Mammary epithelial cell (primary cell): ENCODE measurements around the gene HIF1A.

Experiments used
- CTCF ChIP-seq, 2 donors: IDR thresholded peaks in 1 of 2; conservative IDR thresholded peaks in 1 of 2; 2 replicates each; pipeline ENCODE4 v1.5.1; 2011 to 2012; ENCODE audit warnings: inconsistent platforms in 2 of 2, low read length in 2 of 2, mild to moderate bottlenecking in 2 of 2, control low read depth in 1 of 2, low read depth in 1 of 2; ENCODE audit not compliant: insufficient read depth in 1 of 2; ENCODE audit errors: extremely low read depth in 1 of 2
- EZH2 ChIP-seq: IDR thresholded peaks from 2 replicates; pipeline ENCODE4 v1.6.1; 2012; ENCODE audit warnings: low read length, inconsistent platforms, borderline replicate concordance

- TF ChIP-seq CTCF (conservative IDR thresholded peaks at IDR 0.05 in 1 of 2, IDR thresholded peaks at IDR 0.05 in 1 of 2; ENCODE audit: extremely low read depth in 1 of 2, insufficient read depth in 1 of 2, low read depth in 1 of 2, low read length in 2 of 2) (no peak), EZH2 (no peak)
Observed at GRCh38 chr14:61670576-61670975, 24.7 kb upstream of the HIF1A start.
